ENCODE measurements around the gene TPRG1. TPM values are rescaled to one million over a fixed set of nuclear protein-coding genes. Genes with fewer than 3 reads are reported as not detected.

Gene TPRG1
- total RNA-seq, 1 donor from 2014 or later: 23.4 TPM

GRCh38 chr3:189363590-189364255, 192.0 kb downstream of the TPRG1 start:
- no peaks in the 10 kb centered on the region for H3K27me3 ChIP-seq (ENCODE audit: low read depth)
- no peak overlapping the region for H3K4me3 ChIP-seq
- no peak overlapping the region for H3K27ac ChIP-seq
- ATAC-seq (no peak), DNase-seq (no peak)
- no peaks in the 10 kb centered on the region for H3K9me3 ChIP-seq
- intact Hi-C loops (cut with DNase I): no loop called here
- no peaks in the 10 kb centered on the region for H3K4me1 ChIP-seq
- TF ChIP-seq, protein P1, sequence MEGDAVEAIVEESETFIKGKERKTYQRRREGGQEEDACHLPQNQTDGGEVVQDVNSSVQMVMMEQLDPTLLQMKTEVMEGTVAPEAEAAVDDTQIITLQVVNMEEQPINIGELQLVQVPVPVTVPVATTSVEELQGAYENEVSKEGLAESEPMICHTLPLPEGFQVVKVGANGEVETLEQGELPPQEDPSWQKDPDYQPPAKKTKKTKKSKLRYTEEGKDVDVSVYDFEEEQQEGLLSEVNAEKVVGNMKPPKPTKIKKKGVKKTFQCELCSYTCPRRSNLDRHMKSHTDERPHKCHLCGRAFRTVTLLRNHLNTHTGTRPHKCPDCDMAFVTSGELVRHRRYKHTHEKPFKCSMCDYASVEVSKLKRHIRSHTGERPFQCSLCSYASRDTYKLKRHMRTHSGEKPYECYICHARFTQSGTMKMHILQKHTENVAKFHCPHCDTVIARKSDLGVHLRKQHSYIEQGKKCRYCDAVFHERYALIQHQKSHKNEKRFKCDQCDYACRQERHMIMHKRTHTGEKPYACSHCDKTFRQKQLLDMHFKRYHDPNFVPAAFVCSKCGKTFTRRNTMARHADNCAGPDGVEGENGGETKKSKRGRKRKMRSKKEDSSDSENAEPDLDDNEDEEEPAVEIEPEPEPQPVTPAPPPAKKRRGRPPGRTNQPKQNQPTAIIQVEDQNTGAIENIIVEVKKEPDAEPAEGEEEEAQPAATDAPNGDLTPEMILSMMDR (IDR thresholded peaks at IDR 0.05): no peak
- H3K36me3 ChIP-seq: no peaks in the 10 kb centered on the region

DNA sequence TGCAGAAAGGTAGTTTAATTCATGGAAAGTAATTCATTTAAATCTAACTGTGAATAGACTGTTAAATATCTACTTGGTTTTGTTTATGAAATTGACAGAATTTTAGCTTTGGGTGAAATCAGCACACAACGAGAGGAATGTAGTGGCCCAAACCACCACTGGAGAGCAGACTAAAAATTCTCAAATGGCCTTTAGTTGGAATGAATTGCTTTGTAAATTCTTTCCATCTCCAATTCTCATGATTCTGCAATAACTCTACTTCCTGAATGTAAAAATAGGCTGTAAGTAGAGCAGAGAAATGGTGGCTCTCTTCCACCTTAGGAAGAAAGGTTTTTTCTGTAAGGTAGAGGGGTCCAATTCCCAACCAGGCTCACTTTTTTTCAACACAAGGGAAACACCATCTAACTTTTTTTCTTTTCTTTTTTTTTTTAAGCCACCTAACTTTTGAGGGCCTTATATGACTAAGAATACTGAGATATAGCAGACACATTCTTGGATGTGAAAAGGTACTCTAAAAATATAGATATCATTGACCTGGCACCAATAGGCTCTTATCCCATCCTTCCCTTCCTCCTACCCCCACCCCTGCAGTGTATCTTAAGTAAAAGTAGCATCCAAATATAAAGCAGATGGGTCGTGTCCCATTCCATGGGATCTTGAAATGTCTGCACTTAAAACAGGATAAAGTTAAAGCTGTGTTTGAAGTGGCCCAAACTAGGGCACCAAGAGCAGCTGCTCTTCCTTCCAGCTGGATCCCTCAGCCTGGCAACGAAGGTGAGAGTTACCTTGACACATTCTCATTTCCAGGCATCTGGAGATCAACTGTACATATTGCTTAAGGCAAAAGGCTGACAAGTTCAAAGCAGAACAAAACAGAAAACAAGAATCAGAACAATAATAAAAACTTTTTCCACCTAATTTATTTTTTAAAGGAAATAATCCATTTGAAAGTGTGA, 194.1 kb downstream of the TPRG1 start:
- H3K4me1 ChIP-seq: no peaks in the 10 kb centered on the region
- intact Hi-C loops (cut with DNase I): no loop called here
- no peak for DNase-seq
- no peak overlapping the region for H3K27ac ChIP-seq
- TF ChIP-seq, protein P1 (IDR thresholded peaks at IDR 0.05): no peak
- H3K27me3 ChIP-seq (ENCODE audit: low read depth): no peaks in the 10 kb centered on the region
- ATAC-seq: no peak
- H3K9me3 ChIP-seq: no peaks in the 10 kb centered on the region
- no peaks in the 10 kb centered on the region for H3K36me3 ChIP-seq
- H3K4me3 ChIP-seq: no peak overlapping the region

- H3K27me3 ChIP-seq (ENCODE audit: low read depth): no peaks in the 10 kb centered on the region
- DNase-seq (no peak), ATAC-seq (no peak)
- H3K27ac ChIP-seq: no peak overlapping the region
- no peaks in the 10 kb centered on the region for H3K36me3 ChIP-seq
- no peaks in the 10 kb centered on the region for H3K4me1 ChIP-seq
- no peaks in the 10 kb centered on the region for H3K9me3 ChIP-seq
- no peak overlapping the region for H3K4me3 ChIP-seq
- intact Hi-C loops (cut with DNase I): no loop called here
- TF ChIP-seq, protein P1 (IDR thresholded peaks at IDR 0.05): no peak
Measured at GRCh38 chr3:189368384-189368783, 196.6 kb downstream of the TPRG1 start.

- no peak overlapping the region for H3K4me3 ChIP-seq
- DNase-seq (no peak), ATAC-seq (no peak)
- no peaks in the 10 kb centered on the region for H3K4me1 ChIP-seq
- intact Hi-C loops (cut with DNase I): no loop called here
- no peak overlapping the region for H3K27ac ChIP-seq
- no peaks in the 10 kb centered on the region for H3K36me3 ChIP-seq
- no peaks in the 10 kb centered on the region for H3K9me3 ChIP-seq
- H3K27me3 ChIP-seq (ENCODE audit: low read depth): no peaks in the 10 kb centered on the region
- TF ChIP-seq, protein P1 (IDR thresholded peaks at IDR 0.05): no peak
Measured at GRCh38 chr3:189369636-189370035, 197.9 kb downstream of the TPRG1 start.

DNA sequence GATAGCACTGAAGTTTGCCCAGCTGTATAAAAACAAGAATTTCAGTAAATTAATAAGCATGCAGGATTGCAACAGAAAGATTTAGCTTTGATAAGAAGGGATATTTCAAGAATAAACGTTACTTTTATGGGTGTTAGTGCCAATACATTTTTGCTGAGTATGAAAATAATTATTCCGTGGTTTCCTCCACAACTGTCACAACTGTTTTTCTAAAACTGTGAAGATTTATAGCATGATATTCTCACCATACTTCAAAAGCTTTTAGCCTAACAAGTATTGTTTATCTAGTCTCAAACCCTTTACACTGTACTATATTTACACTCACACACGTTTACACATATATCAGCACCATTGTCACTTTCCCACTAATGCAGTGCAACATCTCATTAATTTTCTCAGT, 200.5 kb downstream of the TPRG1 start:
- intact Hi-C loops (cut with DNase I): no loop called here

More for the DNA sequence above, 200.5 kb downstream of the TPRG1 start:
- no peaks in the 10 kb centered on the region for H3K9me3 ChIP-seq
- ATAC-seq: no peak
- no peak overlapping the region for H3K27ac ChIP-seq
- TF ChIP-seq, protein P1 (IDR thresholded peaks at IDR 0.05): no peak
- no peaks in the 10 kb centered on the region for H3K36me3 ChIP-seq
- no peak overlapping the region for H3K4me3 ChIP-seq
- no peaks in the 10 kb centered on the region for H3K4me1 ChIP-seq
- no peak for DNase-seq
- no peaks in the 10 kb centered on the region for H3K27me3 ChIP-seq (ENCODE audit: low read depth)
